Superior temporal gyrus (tissue), 1 donor: Measurements from ENCODE around the gene OGFOD3.
A peak's percentile ranks its signal among the peaks of the same experiment; 100 is the strongest.
"Not testable (repeated sequence)": the region's sequence is repeated elsewhere in the genome, so short reads cannot be mapped to it uniquely, and the experiment has no call there.

ENCODE experiments used
- DNase-seq: peaks from one replicate; pipeline ENCODE4 v3.0.0-alpha.2; 2016; ENCODE audit errors: extremely low spot score

OGFOD3 gene, protein sequence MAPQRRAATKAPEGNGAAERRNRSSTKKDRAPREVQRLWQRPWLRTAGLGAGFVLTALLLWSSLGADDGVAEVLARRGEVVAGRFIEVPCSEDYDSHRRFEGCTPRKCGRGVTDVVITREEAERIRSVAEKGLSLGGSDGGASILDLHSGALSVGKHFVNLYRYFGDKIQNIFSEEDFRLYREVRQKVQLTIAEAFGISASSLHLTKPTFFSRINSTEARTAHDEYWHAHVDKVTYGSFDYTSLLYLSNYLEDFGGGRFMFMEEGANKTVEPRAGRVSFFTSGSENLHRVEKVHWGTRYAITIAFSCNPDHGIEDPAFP

DNA sequence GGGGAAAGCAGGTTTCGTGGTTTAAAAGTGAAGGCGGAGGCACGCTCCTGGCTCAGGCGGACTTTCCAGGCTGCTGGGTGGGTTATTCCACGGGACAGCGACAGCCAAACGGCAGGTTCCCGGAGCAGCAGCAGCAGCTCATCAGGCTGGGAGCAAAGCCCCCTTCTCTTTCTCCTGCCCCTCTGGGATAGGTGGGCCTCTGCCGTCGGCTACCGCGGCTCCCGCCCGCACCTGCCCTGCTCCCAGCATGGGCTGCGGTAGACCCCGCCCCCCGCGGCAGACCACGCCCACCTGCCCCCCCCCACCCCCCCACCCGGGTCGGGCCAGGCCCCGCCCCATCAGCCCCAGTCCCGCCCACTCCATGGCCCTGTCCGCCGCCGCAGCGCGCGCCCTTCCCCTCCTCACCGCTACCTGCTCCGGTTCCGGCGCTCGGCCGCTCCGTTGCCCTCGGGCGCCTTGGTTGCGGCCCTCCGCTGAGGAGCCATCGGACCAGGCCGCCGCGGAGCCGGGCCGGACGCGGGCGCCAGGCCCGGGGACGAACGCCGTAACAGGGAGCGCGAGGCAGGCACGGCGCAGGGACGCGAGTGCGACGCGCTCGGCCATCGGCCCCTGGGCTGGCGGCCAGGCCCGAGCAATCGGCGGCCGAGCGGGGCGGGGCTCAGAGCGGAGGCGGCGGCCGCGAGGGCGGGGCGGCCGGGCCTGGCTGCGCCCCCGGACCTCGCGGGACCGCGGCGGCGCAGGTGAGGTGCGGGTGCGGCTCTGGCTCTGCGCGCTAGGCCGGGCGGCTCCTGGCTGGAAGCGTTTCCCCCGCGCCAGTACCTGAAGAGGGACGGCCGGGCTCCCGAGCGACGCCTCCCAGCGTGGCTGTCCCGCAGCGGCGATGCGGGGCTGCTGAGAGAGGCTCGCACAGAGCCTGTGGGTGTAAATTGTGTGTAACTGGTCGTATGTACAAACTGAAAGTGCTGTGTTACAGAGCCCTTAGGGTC is at the start of gene OGFOD3, which contains the start of gene HEXD:
Gene OGFOD3 (minus strand): TSS at position 586 of the 986 bp plus-strand sequence. CDS start 101 bp downstream, at position 485.
Gene HEXD (plus strand): TSS at position 347 of the 986 bp plus-strand sequence. CDS start 1,453 bp downstream, outside the sequence.
- peak; percentile 84 for DNase-seq

DNA sequence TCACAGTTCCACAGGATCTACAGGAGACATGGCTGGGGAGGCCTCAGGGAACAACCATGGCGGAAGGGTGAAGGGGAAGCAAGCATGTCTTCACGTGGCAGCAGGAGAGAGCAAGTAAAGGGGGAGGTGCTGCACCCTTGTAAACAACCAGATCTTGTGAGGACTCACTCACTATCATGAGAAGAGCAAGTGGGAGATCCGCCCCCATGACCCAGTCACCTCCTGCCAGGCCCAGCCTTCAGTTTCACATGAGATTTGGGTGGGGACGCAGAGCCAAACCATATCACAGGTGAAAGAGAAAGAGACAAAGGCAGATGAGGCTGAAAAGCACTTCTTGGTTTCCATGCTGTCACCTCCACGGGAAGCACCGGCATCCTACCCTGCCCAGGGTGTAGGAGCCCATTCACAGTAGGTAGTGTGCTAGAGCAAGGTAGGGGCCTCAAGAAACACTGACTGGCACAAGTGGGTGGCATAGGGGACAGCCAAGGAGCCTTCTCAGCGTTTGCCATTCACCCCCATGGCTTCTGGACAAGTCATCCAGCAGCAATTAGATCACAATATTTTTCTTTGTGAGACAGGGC is 46.7 kb upstream of the OGFOD3 start:
- no peak for DNase-seq

DNA sequence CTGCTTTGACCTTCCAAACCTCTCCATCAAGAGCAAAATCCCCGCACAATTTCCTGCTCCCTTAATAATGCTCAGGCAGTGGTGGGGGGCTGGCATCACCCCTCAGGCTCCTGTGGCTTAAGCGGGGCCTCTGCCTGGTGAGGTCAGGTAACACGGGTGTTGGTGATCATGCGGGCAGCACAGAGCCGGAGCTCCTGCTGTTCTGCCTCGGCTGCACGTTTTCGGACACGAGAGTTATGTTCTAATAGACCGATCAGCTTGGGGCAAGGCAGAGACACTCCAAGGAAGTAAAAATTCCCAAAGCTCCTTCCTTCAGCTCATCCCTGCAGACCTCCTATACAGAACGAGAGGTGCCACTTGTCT is 46.2 kb upstream of the OGFOD3 start:
- no peak for DNase-seq

DNA sequence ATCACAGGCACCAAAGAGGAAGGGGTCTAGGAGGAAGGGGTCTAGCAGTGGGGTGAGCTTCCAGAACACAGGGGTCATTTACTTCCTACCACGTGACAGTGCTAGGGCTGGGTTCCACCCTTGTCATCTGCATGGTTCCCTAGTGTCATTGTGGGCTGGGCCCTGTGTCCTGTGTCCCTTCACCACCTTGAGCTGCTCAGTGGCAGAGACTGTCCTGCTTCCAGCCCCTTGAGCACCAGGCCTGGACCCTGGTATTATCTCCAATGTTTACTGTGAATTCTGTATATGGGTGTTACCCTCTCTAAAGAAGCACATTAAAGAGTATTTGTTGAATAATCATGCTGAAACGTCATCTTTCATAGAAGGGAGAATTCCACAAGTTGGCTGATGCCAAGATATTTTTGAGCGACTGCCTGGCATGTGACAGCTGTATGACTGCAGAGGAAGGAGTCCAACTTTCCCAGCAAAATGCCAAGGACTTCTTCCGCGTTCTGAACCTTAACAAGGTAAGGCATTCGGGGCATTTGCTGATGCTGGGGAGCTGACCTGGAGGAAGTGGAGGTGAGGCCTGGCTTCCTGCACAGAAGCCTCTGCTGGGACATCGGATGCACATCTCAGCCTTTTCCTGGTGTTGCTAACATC is 45.7 kb upstream of the OGFOD3 start:
- no peak for DNase-seq

DNA sequence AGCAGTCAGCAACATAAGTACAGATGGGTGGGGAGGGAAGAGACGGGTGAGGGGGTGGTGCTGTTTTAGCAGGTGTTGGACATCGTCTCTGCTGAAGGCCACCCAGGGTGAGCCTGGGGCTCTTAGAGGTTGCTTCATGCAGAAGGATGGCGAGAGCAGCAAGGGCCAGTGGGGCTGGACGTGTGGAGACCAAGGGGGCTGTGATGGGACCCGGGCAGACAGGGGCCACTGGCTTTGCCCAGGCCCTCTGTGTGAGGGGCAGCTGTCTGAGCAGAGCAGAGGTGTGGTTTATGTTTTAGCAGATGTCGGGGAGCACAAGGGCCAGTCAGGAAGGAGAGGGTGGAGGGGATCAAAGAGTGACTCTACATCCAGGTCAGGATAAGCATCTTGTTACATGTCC is 45.0 kb upstream of the OGFOD3 start:
- no peak for DNase-seq

DNA sequence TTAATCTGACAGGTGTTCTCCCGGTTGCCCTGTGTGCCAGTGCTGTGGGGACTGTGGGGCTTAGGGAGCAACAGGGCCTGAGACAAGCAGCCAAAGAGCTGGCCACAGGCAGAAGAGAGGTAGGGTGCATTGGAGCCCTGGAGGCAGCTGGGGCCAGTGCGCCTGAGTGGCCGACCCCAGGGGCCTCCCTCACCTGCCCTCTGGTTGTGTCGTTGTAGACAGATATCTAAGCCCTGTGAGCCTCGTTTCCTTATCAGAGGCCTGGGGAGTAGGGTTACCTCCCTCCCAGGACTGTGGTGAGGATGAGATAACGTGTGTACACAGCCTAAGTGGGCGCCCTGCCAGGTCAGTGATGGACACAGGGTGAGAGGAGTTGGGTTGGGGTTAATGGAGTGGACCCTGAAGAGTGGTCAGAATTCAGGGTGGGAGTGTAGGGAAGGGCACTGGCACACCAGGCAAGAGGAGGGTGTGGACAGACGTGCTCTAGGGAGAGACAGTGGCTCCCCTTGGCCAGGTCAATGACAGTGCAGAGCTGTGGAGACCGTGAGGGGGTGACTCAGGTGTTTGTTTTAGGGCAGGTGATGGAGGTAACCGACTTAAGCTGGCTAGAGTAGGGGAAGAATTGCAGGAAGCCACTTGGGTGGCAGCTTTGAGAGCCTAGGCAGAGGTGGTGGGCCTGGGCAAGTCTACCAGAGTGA is 43.6 kb upstream of the OGFOD3 start:
- DNase-seq: no peak

DNA sequence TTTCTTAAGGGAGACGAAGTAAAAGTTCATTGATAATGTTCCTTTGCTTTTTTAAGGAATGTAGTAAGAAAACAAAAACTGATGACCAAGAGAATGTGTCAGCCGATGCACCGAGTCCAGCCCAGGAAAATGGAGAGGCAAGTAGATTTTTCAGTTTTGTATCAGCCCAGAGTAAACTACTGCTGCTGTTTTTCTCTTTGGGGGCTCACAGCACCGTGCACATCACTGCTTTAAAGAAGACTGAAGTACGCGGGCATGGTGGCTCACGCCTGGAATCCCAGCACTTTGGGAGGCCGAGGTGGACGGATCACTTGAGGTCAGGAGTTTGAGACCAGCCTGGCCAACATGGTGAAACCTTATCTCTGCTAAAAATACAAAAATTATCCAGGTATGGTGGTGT is 41.5 kb upstream of the OGFOD3 start:
- not testable (repeated sequence) for DNase-seq

DNA sequence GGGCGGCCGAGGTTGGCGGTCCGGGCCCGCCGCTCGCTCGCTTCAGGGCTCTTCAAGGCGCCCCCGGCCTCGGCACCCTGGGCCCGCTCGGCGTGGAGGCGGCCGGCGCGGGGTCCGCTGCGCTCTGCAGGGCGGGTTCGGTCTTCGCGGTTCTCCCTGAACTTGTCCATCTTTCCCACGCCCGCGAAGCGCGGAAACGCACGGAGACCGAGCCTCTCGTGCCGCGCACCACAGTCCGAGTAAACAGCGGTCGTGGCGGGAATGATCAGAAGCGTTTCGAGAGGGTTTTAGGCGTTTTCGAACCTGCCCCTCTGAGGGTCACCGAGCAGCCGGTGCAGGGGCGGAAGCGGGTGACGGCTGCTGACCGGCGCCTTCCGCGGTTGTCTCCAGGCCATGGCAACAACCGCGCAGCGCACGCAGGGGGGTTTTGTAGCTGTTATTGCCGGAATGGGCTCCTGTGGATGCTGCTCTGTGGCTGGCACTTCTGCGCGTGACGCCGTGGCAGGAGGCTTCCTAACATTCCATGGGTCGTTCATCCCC is 40.6 kb upstream of the OGFOD3 start:
- no peak for DNase-seq

DNA sequence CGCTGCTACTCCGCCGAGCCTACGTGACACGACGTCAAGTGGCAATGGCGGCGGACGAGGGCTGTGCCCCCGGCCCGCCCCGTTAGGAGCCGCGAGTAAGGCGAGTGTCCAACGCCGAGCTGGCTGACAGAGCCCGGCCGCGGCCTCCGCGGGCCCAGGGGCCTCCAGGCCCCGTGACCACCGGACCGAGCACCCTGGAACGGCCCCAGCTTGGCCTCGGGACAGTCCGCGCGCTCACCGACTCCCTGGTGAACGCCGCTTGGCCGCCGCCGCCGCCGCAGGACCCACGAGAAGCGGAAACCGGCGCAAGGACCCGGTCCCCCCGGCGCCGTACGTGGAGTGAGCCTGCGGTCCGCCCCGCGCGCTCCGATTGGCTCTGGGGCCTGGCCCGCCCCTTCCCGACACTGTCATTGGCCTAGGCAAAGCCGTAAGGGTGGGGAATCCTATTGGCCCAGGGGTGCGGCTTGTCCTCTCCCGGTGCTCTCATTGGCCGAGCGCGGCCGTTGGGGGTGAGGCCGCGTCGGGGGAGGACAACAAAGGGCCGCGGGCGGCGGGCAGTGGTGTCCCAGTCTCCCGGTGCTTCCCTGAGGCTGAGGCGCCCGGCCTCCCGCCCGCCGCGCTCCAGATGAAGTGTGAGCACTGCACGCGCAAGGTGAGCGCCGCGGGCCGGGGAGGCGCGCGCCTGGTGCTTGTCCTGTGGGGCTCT is 39.9 kb upstream of the OGFOD3 start, which contains the start of gene NARF:
Gene NARF (plus strand): TSS at position 563 of the 706 bp plus-strand sequence. CDS start 63 bp downstream, at position 626.
- DNase-seq: peak; percentile 99

DNA sequence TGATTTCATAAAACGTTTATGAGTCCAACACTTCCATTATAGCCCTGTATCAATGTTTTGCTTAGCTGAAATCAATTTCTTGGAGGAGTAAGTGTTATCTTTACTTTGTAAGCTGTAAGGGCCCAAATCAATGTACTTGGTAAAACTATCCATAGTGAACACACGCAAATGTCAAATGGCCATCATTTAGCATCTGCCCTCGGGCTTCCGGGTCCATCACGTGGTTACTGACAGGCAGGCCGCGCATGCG is 39.5 kb upstream of the OGFOD3 start:
- peak; percentile 96 for DNase-seq

DNA sequence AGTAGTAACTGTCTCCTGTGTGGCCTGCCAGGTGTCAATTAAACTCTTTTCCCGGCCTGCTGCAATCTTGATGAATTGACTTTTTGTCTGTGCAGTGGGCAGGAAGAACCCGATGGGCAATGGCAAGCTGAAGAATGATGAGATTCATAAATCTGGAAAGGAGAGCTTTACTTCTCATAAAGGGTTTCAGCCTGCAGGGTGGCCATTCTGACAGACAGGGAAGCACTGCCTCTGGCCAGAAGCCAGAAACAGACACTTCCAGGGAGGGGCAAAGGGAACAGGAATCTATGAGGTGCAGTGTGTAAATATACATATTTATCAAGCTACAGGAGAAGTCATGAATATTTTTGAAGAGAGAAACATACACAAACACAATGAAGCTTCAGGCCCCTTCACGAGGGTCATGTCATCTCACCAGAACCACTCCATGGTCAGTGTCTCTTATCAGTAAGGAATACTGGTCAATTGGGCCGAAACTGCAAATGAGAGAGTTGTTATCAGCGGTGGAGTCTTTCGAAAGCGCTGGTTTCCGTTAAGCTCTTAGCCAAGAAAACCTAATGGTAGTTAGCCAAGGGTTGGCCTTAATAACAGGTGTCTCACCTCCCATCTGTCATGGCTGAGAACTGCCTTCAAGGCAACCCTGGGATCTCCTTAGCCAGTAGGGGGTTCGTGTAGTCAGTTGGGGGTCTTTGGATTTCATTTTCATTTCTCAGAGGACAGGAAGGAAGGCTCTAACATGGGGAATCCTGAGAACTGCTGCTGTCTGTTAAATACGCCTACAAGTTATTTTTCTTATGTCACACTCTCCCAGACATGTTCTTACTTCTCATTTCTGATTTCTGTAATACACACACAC is 38.9 kb upstream of the OGFOD3 start:
- no peak for DNase-seq

DNA sequence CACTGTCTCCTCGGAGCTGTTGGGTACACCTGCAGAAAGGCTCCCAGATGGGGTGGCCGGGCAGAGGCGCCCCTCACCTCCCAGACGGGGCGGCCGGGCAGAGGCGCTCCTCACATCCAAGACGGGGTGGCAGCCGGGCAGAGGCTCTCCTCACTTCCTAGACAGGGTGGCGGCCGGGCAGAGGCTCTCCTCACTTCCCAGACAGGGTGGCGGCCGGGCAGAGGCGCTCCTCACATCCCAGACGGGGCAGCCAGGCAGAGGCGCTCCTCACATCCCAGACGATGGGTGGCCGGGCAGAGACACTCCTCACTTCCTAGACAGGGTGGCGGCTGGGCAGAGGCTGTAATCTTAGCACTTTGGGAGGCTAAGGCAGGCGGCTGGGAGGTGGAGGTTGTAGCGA is 35.3 kb upstream of the OGFOD3 start:
- DNase-seq: not testable (repeated sequence)

DNA sequence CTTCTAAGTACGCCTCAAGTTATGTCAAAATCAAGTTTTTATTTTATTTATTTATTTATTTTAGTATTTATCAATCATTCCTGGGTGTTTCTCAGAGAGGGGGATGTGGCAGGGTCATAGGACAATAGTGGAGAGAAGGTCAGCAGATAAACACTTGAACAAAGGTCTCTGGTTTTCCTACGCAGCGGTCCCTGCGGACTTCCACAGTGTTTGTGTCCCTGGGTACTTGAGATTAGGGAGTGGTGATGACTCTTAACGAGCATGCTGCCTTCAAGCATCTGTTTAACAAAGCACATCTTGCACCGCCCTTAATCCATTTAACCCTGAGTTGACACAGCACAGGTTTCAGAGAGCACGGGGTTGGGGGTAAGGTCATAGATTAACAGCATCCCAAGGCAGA is 34.8 kb upstream of the OGFOD3 start:
- not testable (repeated sequence) for DNase-seq

DNA sequence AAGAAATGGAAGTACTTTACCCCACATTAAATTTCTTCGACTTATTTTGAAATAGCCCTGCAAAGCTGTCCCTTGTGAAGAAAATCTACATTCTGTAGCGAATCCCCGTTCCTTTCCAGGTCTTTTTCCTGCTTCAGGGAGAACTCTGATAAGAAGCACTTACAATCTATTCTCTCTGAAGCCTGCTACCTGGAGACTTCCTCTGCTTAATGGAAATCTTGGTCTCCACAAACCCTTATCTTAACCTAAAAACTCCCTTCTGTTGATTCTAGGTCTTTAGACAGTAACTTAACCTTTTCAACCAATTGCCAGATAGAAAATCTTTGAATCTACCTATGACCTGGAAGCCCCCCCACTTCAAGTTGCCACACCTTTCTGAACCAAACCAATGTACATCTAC is 33.8 kb upstream of the OGFOD3 start:
- DNase-seq: no peak

DNA sequence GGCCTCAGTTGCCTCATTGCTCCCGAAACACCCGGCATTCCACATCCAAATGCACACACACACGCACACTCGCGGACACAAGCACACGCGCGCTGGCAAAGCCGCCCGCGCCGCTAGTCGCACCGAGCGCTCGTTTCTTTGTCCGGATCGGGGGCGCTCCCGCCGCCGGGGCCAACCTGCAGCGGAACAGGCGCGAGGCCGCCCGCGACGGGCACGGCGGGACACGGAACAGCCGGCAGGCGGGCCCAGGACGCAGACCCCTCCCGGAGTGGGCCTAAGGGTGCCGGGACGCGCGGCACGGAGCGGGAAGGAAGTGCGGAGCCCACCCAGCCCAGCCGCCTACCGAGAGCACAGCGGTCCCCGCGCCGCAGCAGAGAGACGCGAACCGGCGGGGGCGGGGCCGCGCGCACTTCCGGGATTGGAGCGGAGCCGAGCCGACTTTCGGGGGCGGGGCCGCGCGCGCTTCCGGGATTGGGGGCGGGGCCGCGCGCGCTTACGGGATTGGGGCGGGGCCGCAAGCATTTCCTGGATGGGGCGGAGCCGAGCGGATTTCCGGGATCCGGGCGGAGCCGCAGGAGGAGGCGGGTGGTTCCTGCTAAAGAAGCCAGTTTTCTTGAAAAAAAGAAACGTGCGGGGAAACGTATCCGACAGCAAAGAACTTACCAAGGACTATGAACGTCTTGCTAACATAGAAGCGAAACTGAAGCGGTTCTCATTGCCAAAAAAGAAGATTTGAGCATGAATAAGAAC is 32.1 kb upstream of the OGFOD3 start, which contains the start of gene CYBC1:
Gene CYBC1 (minus strand): TSS at position 396 of the 750 bp plus-strand sequence. CDS start 1,498 bp downstream, outside the sequence.
- peak; percentile 91 for DNase-seq

DNA sequence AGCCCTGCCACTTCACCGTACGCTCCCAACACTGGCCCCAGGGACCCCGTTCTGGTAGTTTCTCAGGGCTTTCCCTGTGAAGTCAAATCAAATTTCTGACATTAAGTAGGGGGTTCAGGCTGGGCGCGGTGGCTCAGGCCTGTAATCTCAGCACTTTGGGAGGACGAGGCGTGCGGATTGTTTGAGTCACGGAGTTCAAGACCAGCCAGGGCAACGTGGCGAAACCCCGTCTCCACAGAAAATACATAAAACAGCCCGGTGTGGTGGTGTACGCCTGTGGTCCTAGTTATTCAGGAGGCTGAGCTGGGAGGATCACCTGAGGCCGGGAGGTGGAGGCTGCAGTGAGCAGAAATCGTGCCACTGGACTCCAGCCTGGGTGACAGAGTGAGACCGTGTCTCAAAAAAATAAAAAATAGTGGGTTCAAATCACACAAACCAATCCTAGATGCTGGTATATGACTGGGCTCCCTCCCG is 31.5 kb upstream of the OGFOD3 start:
- DNase-seq: no peak

DNA sequence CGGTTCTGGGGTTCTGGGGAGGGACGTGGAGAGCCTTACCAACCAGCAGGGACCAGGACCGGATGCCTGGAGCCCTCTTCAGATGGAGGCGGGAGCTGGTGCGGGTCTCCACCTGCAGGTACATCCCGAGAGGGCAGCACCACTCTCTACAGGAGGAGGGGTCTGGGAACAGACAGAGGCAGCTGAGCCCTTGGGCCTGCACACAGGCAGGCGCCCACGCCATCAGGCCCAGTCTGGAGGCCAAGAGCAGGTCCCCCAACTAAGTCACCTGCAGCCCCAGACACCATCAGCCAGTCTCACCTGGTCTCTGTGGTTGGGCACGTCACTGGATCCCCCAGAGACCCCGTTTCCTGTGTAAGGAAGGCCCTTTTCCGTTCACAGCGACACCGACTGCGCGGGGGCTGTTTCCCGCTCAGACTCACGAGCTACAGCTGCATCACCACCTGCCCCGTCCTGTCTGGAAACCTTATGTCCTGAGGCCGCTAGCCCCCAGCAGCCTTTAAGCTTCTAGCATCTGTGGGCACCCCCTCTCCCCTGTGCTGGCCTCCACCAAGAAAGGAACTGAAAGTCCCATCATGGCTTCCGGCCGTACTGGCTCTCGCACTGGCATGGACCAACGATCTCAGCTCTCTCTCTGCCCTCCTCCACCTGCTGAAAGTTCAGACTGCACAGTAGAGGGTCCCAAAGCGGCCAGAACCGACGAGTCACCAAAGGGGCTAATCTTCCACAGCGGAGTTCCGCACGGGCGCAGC is 30.9 kb upstream of the OGFOD3 start:
- no peak for DNase-seq

DNA sequence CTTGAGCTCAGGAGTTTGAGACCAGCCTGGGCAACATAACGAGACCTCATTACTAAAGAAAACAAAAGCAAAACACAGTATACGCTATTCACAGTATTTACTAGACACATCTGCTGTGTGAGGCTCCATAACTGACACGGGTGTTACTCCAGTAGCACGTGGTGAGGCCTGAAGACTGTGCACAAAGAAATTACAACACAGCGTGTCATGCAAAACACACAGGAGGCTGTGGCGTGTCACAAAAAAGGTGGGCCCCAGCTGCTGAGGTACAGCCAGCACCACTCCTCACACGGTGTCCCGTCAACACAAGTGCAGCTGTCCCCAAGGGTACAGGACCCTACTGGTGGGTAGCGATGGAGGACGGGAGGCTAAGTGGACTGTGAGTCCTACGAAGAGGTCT is 29.5 kb upstream of the OGFOD3 start:
- DNase-seq: no peak
